ENCODE results near the gene SOX8. TPM values are rescaled to one million over a fixed set of nuclear protein-coding genes. Genes with fewer than 3 reads are reported as not detected.

The SOX8 gene
- total RNA-seq, 1 donor from 2014 or later = 1.4 TPM

DNA sequence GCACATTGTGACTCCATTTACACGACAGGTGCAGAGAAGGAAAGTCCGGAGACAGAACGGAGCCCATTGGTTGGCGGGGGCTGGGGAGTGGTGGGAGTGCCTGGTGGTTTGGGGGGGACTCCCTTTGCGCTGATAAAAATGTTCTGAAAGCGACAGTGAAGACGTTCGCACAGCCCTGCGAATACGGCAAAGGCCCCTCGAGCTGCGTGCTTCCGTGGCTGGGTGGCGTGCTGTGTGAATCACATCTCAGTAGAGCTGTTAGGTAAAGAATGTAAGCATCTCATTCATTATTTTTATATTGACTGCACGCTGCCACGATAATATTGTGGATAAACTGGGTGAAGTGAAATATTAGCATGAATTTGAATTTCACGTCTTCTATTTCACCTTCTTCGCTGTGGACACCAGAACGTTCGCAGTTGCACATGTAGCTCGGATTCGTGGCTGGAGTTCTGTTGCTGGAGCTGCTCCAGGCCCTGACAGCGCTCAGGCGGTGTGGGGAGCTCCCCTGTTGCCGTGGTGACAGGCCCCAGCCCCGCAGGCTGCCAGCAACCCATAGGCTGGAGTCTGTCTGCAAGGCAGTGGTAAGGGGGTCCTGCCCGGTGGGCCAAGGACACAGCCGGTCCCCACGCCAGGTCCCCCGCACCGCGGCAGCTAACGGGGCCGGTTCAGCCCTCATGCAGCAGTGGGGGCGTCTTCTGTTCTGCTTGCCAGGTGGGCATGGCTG lies 44.6 kb downstream of the SOX8 start:
- no peak for DNase-seq (ENCODE audit: low spot score)

- no peak for DNase-seq (ENCODE audit: low spot score)
These were observed 45.4 kb downstream of the SOX8 start for GRCh38 chr16:1026784-1027500.

- no peak for DNase-seq (ENCODE audit: low spot score)
These were observed 45.9 kb downstream of the SOX8 start for GRCh38 chr16:1027501-1027815.

- DNase-seq (ENCODE audit: low spot score) = no peak
These were observed 46.5 kb downstream of the SOX8 start for GRCh38 chr16:1028056-1028455.

GRCh38 chr16:1028524-1029258 lies 47.1 kb downstream of the SOX8 start:
- DNase-seq (ENCODE audit: low spot score) = no peak

- no peak for DNase-seq (ENCODE audit: low spot score)
These were observed 47.6 kb downstream of the SOX8 start for GRCh38 chr16:1029259-1029545.

DNA sequence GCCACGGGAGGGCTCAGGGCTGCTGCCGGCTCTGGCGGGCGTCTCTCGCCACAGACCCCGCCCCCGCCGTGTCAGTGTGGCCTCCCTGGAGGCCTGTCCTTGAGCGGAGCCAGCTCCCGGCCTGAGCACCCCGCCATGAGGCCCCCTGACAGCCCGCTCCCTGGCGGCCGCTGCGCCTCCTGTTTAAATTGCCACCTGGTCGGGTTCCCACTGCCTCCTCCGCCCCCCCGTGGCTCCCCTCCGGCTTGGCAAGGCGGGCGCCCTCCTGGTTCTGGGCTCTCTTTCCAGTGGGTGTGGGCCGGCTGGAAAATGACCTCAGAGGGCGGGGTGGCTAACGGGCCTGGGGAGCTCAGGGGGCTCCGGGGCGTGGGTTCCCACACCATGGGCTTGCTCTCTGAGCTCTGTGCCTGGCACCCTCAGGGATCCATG lies 48.9 kb downstream of the SOX8 start:
- DNase-seq (ENCODE audit: low spot score) = no peak

GRCh38 chr16:1031666-1032065 lies 50.1 kb downstream of the SOX8 start:
- no peak for DNase-seq (ENCODE audit: low spot score)

DNA sequence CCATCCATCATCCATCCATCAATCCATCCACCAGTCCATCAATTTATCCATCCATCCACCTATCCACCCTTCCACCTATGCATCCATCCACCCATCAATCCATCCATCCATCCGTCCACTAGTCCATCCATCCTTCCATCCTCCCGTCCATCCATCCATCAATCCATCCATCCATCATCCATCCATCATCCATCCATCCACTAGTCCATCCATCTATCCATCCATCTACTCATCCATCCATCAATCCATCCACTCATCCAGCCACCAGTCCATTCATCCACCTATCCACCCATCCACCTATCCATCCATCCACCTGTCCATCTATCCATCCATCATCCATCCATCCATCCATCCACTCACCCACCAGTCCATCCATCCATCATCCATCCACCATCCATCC lies 51.0 kb downstream of the SOX8 start:
- DNase-seq (ENCODE audit: low spot score) = no peak

DNA sequence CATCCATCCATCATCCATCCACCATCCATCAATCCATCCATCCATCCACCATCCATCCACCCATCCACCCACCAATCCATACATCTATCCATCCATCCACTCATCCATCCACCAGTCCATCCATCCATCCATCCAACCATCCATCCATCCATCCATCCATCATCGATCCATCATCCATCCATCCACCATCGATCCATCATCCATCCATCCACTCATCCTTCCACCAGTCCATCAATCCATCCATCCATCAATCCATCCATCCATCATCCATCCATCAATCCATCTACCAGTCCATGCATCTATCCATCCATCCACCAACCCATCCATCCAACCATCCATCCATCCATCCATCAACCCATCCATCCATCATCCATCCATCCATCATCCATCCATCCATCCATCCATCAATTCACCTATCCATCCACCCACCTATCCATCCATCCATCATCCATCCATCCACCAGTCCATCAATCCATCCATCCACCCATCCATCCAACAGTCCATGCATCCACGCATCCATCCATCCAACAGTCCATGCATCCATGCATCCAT lies 51.6 kb downstream of the SOX8 start:
- no peak for DNase-seq (ENCODE audit: low spot score)

DNA sequence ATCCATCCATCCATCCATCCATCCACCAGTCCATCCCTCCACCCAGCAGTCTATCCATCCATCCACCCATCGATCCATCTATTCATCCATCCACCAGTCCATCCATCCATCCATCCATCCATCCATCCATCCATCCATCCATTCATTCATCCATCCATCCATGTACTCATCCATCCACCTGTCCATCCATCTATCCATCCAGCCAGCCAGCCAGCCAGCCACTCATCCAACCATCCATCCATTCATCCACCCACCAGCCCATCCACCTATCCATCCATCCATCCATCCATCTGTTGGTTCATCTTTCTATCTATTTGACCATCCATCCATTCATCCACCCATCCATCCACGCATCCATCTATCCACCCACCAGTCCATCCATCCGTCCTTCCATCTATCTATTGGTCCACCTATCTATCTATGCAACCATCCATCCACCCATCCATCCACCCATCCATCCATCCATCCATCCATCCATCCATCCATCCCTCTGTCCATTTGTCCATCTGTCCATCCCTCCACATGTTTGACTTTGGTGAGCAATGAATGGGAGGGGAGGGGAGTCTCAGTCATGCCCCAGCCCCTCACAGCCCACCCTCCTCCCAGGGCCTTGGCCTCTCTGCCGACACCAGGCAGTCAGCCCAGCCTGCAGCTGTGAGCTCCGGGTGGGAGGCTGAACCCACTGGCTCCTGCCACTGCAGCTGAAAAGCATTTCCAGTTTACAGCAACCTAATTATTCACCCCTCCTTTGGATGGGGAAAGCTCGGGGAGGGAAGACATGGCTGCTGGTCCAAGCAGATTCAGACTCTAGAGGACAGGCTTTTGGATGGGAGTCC lies 52.9 kb downstream of the SOX8 start:
- DNase-seq (ENCODE audit: low spot score) = no peak

GRCh38 chr16:1035066-1035415 lies 53.5 kb downstream of the SOX8 start:
- no peak for DNase-seq (ENCODE audit: low spot score)

GRCh38 chr16:1036166-1036565 lies 54.6 kb downstream of the SOX8 start:
- DNase-seq (ENCODE audit: low spot score) = no peak

Other genes starting within 250 kb of the SOX8 start
- 47.1 TPM for gene CIAO3, start 240.8 kb upstream of the SOX8 start, total RNA-seq
- gene MSLN, start 221.0 kb upstream of the SOX8 start, total RNA-seq = 53.1 TPM
- gene RPUSD1, start 193.4 kb upstream of the SOX8 start, total RNA-seq = 18.5 TPM
- gene CHTF18, start 193.2 kb upstream of the SOX8 start, total RNA-seq = 17.3 TPM
- not detected for gene GNG13, start 181.0 kb upstream of the SOX8 start, total RNA-seq
- 19.6 TPM for gene LMF1, start 10.8 kb upstream of the SOX8 start, total RNA-seq
- gene SSTR5, start 91.0 kb downstream of the SOX8 start, total RNA-seq = 5.8 TPM
- gene C1QTNF8, start 114.5 kb downstream of the SOX8 start, total RNA-seq = not detected
- gene CACNA1H, start 171.3 kb downstream of the SOX8 start, total RNA-seq = 133 TPM
- 1.6 TPM for gene TPSG1, start 243.5 kb downstream of the SOX8 start, total RNA-seq
- gene TPSB2, start 248.4 kb downstream of the SOX8 start, total RNA-seq = 215 TPM